ENCODE results near the gene GNB1L. TPM values are rescaled to one million over a fixed set of nuclear protein-coding genes. Genes with fewer than 3 reads are reported as not detected.
A peak's percentile ranks its signal among the peaks of the same experiment; 100 is the strongest.

Gene GNB1L
- total RNA-seq (2014; rRNA removed; shearing (Covaris generic)), result 96.1 and 115 TPM in 2 replicates

DNA sequence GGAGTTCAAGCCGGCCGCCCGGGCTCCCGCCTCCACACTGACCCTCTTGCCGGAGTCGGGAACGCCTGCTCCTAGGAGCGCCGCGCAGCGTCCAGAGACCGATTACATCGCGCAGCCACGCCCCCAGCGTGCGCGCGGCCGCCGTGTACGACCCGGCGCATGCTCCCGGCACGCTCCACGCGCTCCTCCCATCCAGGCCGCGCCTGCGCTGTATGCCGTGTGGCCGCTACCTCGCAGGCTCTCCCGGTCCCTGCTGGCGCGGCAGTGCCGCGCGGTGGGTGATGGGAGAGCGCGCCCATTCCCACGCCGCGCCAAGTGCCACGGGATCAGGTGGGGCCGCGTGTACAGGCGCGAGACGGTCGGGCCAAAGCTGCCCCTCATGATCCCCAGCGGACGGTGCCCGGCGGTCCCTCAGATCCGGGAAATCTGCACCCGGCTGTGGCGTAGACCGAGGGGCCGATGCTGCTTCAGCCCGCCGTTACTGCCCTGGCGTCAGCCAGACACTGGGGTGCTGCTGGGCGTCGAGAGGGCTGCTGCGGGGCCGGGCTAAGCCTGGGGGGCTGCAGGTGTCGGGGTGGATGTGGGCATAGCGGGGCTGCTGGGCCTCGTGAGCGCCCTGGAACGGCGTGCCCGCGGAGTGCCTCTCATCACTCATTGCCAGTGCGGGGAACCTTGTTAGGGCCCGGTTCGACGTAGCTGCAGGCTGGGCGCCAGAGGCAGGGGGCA is at the start of gene GNB1L, which contains the start of gene RTL10:
GNB1L (minus strand) TSS at position 97 of the 726 bp plus-strand sequence. CDS start 33,519 bp downstream, outside the sequence.
RTL10 (minus strand) TSS at position 97 of the 726 bp plus-strand sequence. CDS start 2,613 bp downstream, outside the sequence.
- peak; percentile 100 for DNase-seq (ENCODE audit: low spot score)

GRCh38 chr22:19904174-19904856 is 49.6 kb upstream of the GNB1L start:
- DNase-seq (ENCODE audit: low spot score), result no peak

DNA sequence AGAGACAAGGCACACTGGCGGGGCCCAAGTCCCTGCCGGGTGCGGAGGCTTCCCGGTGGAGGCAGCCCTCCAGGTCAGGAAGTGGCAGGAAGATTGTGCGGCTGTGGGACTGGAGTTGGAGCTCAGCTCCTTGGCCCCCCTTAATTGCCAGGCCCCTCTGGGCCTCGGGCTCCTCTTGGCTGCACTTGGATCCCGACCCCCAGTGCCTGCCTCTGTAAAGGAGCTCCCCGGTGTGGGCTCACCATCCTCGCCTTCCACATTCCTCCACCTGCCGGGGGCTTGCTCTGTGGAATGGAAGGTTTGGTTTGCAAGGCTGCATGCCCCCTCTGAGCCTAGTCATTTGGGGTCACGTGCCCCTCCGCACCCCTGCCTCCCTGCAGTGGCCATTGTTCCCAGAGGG is 48.8 kb upstream of the GNB1L start:
- DNase-seq (ENCODE audit: low spot score), result no peak

DNA sequence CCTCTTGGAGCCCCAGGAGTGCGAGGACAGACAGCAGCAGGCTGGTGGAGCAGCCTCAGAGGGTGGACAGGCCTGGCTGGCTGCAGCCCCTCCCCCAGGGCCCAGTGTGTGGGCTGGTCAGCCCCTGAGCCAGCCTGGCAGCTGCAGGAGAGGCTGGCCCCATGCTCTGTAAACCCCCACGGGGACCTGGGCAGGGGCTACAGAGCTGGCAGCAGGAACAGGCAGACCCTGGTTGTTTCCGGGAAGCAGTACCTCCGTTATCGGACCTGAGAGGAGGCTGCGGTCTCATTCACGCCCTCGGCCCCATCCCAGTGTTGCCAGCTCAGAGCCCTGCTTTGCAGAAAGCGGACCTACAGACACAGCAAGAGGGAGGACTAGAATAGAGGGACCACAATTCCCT is 48.4 kb upstream of the GNB1L start:
- no peak for DNase-seq (ENCODE audit: low spot score)

DNA sequence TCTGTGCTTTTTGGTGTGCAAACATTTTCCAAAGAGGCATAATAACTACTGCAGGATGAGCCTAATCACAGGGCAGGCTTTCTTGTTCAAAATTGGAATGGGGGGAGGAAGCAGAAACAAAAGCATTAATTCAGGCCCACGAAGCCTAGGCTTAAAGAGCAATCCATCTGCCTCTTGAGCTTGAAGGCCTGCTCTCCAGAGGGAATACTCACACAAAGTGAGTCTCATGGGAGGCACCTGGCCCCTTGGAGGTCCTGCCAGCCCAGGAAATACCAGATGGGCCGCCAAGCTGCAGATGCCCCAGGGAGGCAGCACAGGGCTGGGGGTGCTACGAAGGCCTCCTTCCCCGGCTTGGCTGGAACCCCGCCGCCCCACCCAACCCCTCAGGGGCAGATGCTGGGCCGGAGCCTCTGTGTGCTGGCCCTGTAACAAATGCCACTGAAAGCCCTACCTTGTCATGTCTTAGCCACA is 47.6 kb upstream of the GNB1L start:
- DNase-seq (ENCODE audit: low spot score), result no peak

- no peak for DNase-seq (ENCODE audit: low spot score)
Observed at GRCh38 chr22:19901577-19902244, 47.0 kb upstream of the GNB1L start.

DNA sequence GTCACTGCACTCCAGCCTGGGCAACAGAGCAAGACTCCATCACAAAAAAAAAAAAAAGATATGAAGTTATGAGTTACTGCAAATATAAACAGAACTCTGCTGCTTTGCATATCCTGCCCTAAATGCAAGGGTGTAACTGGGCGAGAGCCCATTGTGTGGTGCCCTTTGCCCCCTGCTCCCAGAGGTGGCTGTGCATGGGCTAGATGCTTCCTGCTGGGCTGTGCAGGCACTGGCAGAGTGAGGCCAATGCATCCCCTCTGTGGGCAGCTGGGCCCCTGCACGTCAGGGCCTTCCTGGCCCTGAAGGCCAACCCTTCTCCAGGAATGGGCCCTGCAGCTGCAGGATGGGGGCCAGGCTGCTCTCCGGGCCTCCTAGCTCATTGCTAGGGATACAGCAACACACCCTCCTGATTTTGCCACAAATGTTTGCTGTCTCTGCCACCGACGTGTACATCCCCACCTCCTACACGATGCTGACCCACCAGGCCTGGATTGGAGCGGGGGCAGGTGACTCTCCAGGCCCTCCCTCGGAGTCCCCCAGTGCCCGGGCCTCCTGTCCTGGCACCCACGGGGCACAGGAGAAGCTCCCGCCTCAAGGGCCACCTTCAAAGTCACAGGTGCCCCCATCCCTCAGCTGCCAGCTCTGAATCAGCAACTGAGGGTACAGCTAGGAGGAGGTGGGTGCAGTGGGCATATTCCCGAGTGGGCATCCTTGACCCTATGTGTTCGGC is 46.2 kb upstream of the GNB1L start:
- DNase-seq (ENCODE audit: low spot score), result no peak

DNA sequence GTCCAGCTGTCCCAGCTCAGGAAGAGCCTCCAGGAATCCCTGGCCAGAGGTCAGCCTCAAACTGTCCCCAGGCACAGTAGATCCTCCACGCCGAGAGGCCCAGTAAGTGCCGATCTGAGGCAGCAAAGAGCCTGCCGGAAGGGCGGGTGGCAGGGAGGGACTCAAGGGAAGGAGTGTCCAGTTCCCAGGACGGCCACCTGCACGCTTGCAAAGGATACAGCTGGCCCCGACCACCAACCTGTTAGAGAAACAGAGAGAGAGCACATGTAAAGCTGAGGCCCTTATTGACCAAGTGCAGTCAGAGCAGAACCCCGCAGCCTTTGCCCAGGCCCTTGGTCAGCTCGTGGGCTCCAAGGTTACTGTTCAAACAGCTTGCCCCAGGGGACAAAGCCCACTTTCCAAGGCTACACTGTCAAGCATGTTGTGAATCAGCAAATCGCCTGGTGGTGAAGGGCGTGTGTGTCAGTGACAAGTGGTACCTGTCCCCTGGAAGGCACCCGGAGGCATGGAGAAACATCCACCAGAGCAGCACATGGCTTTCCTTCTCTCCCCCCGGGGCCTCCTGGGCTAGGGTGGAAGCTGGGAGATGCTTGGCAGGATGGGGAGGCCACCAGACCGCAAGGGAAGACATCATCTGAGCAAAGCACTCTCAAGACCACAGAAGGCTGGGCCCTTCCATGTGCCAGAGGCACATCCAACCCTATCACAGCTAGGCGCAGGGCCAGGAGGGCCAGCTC is 44.3 kb upstream of the GNB1L start:
- DNase-seq (ENCODE audit: low spot score), result no peak

DNA sequence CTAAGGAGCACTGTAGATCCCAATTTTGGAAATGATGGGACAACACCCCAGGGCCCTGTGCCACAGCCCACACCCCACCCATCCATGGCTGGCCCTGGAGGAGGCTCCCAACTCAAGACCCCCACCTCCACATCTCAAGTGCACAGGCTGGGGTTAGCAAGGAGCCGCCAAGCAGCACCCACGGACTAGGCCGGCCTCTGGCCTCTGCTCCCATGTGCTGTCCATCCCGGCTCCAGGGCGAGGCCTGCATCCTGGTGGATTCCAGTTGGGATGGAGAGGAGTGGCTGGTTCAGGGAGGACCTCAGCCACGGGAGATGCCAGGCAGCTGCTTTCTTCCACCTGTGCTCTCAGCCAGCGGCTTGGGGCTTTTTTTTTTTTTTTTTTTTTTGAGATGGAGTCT is 43.5 kb upstream of the GNB1L start:
- DNase-seq (ENCODE audit: low spot score), result no peak

GRCh38 chr22:19897726-19898125 is 43.1 kb upstream of the GNB1L start:
- DNase-seq (ENCODE audit: low spot score), result no peak

GRCh38 chr22:19896665-19897355 is 42.1 kb upstream of the GNB1L start:
- DNase-seq (ENCODE audit: low spot score), result no peak

- DNase-seq (ENCODE audit: low spot score), result no peak
Observed at GRCh38 chr22:19895160-19895849, 40.6 kb upstream of the GNB1L start.

- no peak for DNase-seq (ENCODE audit: low spot score)
Observed at GRCh38 chr22:19893363-19893762, 38.7 kb upstream of the GNB1L start.

DNA sequence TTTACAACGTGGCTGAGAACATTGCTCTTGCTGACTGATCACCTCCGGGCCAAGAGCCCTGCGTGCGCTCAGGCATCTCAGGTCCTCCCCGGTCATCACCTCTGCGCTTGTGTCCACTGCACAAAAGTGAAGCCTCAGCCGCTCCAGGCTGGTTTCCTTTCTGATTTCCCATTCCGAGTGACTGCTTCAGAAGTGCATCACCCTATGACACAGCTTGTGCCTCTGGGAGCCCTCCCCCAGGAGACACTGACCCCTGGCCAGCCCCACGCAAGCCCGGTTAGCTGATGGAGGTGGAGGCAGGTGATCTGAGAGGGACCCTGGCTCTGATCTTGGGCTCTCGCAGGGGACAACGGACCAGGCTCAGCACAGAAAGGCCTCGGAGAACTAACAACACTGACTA is 38.3 kb upstream of the GNB1L start:
- DNase-seq (ENCODE audit: low spot score), result no peak

DNA sequence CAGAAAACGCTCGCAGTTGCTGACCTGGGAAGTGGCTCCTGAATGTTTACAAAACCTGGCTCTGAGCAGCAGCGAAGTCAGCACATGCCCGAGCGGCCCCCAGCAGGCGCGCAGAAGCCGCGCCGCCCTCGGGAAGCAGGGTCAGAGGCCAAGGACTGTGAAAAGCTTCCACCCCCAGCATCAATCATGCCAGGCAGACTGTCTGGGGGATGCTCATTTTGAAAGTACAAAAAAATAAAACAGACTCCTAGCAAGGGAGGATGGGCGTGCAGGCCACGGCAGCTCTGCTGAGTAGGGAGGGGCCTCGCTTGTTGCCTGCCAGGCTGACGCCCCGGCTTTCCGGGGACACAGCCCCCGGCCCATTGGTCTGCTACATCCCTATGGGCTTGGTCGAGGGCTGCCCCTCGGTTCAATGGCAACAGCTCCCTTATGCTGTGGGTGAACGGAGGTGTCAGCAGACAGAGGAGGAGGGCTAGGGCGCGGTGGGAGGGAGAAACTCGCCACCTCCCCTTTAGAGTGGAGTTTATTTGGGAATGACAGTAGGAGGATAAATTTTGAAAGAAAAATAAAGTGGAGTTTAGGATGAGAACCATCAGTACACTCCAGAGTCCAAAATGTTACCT is 37.7 kb upstream of the GNB1L start:
- DNase-seq (ENCODE audit: low spot score), result no peak

- peak; percentile 72 for DNase-seq (ENCODE audit: low spot score)
Observed at GRCh38 chr22:19891317-19892256, 36.9 kb upstream of the GNB1L start.

- no peak for DNase-seq (ENCODE audit: low spot score)
Observed at GRCh38 chr22:19890502-19891316, 36.0 kb upstream of the GNB1L start.

All from HT-29 (cell line).